ENCODE data around the gene KATNA1. TPM values are rescaled to one million over a fixed set of nuclear protein-coding genes. Genes with fewer than 3 reads are reported as not detected.

The KATNA1 gene
- total and polyA plus RNA-seq, 2 experiments from 2014 or later: 19.1 to 21.4 TPM

DNA sequence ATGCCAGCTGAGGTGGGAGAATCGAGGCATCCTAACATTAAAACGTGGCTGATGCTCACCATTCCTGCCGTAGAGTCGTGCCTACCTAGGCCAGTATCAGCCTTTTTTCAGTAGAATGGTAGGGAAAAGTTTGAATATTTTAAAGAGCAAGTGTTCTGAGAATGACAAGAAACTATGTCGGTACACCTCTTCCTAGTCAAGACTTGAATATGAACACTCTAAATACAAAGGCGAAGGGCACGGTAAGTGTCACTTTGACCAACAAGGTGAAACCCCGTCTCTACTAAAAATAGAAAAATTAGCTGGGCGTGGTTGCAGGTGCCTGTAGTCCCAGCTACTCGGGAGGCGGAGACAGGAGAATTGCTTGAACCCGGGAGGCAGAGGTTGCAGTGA, 81.3 kb downstream of the KATNA1 start:
- Mint-ChIP-seq H3K4me1 (peaks cover 10% of the 10 kb centered on the region; the same call in 2 of the 3 replicates), H3K27me3 (ENCODE audit: insufficient read depth, low read depth, poor library complexity) (peaks cover 9% of the 10 kb centered on the region), H3K27ac (0 out of 2 replicates have a peak overlapping the region, but pooled peaks have one; percentile 96), H3K9me3 (no peaks in the 10 kb centered on the region), H3K4me3 (peak overlapping the region; percentile 95), H3K36me3 (ENCODE audit: low read depth) (no peaks in the 10 kb centered on the region)
- H4K20me1 ChIP-seq (replicated peaks; ENCODE audit: insufficient read depth): peaks cover 26% of the 10 kb centered on the region
- H3K4me2 ChIP-seq: peak overlapping the region; percentile 91
- H3K36me3 ChIP-seq (ENCODE audit: insufficient read depth): no peaks in the 10 kb centered on the region; the same call in 1 of the 2 replicates
- H3F3A ChIP-seq (replicated peaks; ENCODE audit: low read depth): peaks cover 12% of the 10 kb centered on the region; the same call in 1 of the 2 replicates
- H3K79me2 ChIP-seq (replicated peaks; ENCODE audit: insufficient read depth): peaks cover 52% of the 10 kb centered on the region
- H2AFZ ChIP-seq: 0 out of 2 replicates have a peak overlapping the region, but pooled peaks have one; percentile 91
- TF ChIP-seq EZH2 (IDR thresholded peaks at IDR 0.05; ENCODE audit: low read depth, unreplicated experiment) (no peak), POLR2AphosphoS5 (IDR thresholded peaks at IDR 0.05; ENCODE audit: low read depth) (no peak), JUNB (IDR thresholded peaks at IDR 0.05; ENCODE audit: unreplicated experiment) (no peak), NANOG (IDR thresholded peaks at IDR 0.05; ENCODE audit: borderline replicate concordance) (no peak), STAT1 (IDR thresholded peaks at IDR 0.05; ENCODE audit: unreplicated experiment) (no peak), ZNF462 (CRISPR knock-in tag; IDR thresholded peaks at IDR 0.05) (no peak), ETS1 (IDR thresholded peaks at IDR 0.05) (no peak), CREB1 (CRISPR knock-in tag; IDR thresholded peaks at IDR 0.05; ENCODE audit: low read depth) (no peak), EZH2phosphoT487 (IDR thresholded peaks at IDR 0.05; ENCODE audit: unreplicated experiment) (no peak)
- TF ChIP-seq, protein P1, sequence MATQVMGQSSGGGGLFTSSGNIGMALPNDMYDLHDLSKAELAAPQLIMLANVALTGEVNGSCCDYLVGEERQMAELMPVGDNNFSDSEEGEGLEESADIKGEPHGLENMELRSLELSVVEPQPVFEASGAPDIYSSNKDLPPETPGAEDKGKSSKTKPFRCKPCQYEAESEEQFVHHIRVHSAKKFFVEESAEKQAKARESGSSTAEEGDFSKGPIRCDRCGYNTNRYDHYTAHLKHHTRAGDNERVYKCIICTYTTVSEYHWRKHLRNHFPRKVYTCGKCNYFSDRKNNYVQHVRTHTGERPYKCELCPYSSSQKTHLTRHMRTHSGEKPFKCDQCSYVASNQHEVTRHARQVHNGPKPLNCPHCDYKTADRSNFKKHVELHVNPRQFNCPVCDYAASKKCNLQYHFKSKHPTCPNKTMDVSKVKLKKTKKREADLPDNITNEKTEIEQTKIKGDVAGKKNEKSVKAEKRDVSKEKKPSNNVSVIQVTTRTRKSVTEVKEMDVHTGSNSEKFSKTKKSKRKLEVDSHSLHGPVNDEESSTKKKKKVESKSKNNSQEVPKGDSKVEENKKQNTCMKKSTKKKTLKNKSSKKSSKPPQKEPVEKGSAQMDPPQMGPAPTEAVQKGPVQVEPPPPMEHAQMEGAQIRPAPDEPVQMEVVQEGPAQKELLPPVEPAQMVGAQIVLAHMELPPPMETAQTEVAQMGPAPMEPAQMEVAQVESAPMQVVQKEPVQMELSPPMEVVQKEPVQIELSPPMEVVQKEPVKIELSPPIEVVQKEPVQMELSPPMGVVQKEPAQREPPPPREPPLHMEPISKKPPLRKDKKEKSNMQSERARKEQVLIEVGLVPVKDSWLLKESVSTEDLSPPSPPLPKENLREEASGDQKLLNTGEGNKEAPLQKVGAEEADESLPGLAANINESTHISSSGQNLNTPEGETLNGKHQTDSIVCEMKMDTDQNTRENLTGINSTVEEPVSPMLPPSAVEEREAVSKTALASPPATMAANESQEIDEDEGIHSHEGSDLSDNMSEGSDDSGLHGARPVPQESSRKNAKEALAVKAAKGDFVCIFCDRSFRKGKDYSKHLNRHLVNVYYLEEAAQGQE (IDR thresholded peaks at IDR 0.05; ENCODE audit: unreplicated experiment): no peak
- TF ChIP-seq, protein P2, sequence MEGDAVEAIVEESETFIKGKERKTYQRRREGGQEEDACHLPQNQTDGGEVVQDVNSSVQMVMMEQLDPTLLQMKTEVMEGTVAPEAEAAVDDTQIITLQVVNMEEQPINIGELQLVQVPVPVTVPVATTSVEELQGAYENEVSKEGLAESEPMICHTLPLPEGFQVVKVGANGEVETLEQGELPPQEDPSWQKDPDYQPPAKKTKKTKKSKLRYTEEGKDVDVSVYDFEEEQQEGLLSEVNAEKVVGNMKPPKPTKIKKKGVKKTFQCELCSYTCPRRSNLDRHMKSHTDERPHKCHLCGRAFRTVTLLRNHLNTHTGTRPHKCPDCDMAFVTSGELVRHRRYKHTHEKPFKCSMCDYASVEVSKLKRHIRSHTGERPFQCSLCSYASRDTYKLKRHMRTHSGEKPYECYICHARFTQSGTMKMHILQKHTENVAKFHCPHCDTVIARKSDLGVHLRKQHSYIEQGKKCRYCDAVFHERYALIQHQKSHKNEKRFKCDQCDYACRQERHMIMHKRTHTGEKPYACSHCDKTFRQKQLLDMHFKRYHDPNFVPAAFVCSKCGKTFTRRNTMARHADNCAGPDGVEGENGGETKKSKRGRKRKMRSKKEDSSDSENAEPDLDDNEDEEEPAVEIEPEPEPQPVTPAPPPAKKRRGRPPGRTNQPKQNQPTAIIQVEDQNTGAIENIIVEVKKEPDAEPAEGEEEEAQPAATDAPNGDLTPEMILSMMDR (conservative IDR thresholded peaks at IDR 0.05; ENCODE audit: low read depth in 2 of 2): no peak
- H3K4me1 ChIP-seq (ENCODE audit: insufficient read depth): peaks cover 16% of the 10 kb centered on the region
- H3K27ac ChIP-seq (ENCODE audit: low read depth): no peak overlapping the region; the same call in 1 of the 2 replicates
- H3K27me3 ChIP-seq (ENCODE audit: insufficient read depth): no peaks in the 10 kb centered on the region
- H3K4me3 ChIP-seq: peak overlapping the region; percentile 90
- H3K9me2 ChIP-seq (ENCODE audit: insufficient read depth): no peaks in the 10 kb centered on the region
- ATAC-seq (no peak), DNase-seq (ENCODE audit: low spot score) (no peak)
